ENCODE results near the gene ASIC3.

ASIC3 gene

GRCh38 chr7:151070574-151070960, 22.2 kb downstream of the ASIC3 start:
- DNase-seq (ENCODE audit: low read depth in 4 of 4, low spot score in 1 of 4): no peak

GRCh38 chr7:151071032-151071866, 22.9 kb downstream of the ASIC3 start:
- no peak for DNase-seq (ENCODE audit: low read depth in 4 of 4, low spot score in 1 of 4)

GRCh38 chr7:151073990-151074389, 25.7 kb downstream of the ASIC3 start:
- DNase-seq (ENCODE audit: low read depth in 4 of 4, low spot score in 1 of 4): no peak

- DNase-seq (ENCODE audit: low read depth in 4 of 4, low spot score in 1 of 4): no peak
These were observed 26.7 kb downstream of the ASIC3 start for GRCh38 chr7:151074817-151075661.

- DNase-seq (ENCODE audit: low read depth in 4 of 4, low spot score in 1 of 4): no peak
These were observed 27.3 kb downstream of the ASIC3 start for GRCh38 chr7:151075662-151075971.

GRCh38 chr7:151075978-151076426, 27.7 kb downstream of the ASIC3 start:
- DNase-seq (ENCODE audit: low read depth in 4 of 4, low spot score in 1 of 4): no peak

GRCh38 chr7:151076863-151077704, 28.8 kb downstream of the ASIC3 start:
- DNase-seq (ENCODE audit: low read depth in 4 of 4, low spot score in 1 of 4): no peak

- DNase-seq (ENCODE audit: low read depth in 4 of 4, low spot score in 1 of 4): no peak
These were observed 29.4 kb downstream of the ASIC3 start for GRCh38 chr7:151077705-151078232.

- DNase-seq (ENCODE audit: low read depth in 4 of 4, low spot score in 1 of 4): no peak
These were observed 30.1 kb downstream of the ASIC3 start for GRCh38 chr7:151078233-151079040.

GRCh38 chr7:151079199-151079910, 31.0 kb downstream of the ASIC3 start:
- no peak for DNase-seq (ENCODE audit: low read depth in 4 of 4, low spot score in 1 of 4)

- DNase-seq (ENCODE audit: low read depth in 4 of 4, low spot score in 1 of 4): no peak
These were observed 31.8 kb downstream of the ASIC3 start for GRCh38 chr7:151080067-151080521.

- DNase-seq (ENCODE audit: low read depth in 4 of 4, low spot score in 1 of 4): peak; percentile 62 to 84 (median 72)
These were observed 32.3 kb downstream of the ASIC3 start, which contains the start of gene FASTK for GRCh38 chr7:151080522-151081169. Gene FASTK, minus strand, starts transcription at chr7:151080809. Its CDS starts 43 bp downstream, at chr7:151080766.

GRCh38 chr7:151081170-151082101, 33.1 kb downstream of the ASIC3 start:
- no peak for DNase-seq (ENCODE audit: low read depth in 4 of 4, low spot score in 1 of 4)

GRCh38 chr7:151082141-151083070, 34.1 kb downstream of the ASIC3 start:
- DNase-seq (ENCODE audit: low read depth in 4 of 4, low spot score in 1 of 4): no peak

- peak in 3 of 4 experiments; percentile 73 to 82 (median 79) for DNase-seq (ENCODE audit: low read depth in 4 of 4, low spot score in 1 of 4)
These were observed 34.9 kb downstream of the ASIC3 start, which contains the start of gene TMUB1 for GRCh38 chr7:151083071-151083823. Gene TMUB1, minus strand, starts transcription at chr7:151083493. Its CDS starts 930 bp downstream, at chr7:151082563.

GRCh38 chr7:151083824-151084160, 35.5 kb downstream of the ASIC3 start:
- DNase-seq (ENCODE audit: low read depth in 4 of 4, low spot score in 1 of 4): no peak

All from stimulated activated CD4-positive, alpha-beta T cell treated with anti-CD3 and anti-CD28 coated beads, Interleukin-1b, Interleukin-23, amount 100 ng/mL, for 24 hours (primary cell).